GM18907 (cell line): Measurements from ENCODE around the gene SAMMSON.

Experiments
- ATAC-seq: cut with Tn5 transposase; IDR thresholded peaks from one replicate; pipeline ENCODE4 v1.9.1; 2021; ENCODE audit warnings: mild to moderate bottlenecking, moderate library complexity; ENCODE audit not compliant: unreplicated experiment

SAMMSON gene

DNA sequence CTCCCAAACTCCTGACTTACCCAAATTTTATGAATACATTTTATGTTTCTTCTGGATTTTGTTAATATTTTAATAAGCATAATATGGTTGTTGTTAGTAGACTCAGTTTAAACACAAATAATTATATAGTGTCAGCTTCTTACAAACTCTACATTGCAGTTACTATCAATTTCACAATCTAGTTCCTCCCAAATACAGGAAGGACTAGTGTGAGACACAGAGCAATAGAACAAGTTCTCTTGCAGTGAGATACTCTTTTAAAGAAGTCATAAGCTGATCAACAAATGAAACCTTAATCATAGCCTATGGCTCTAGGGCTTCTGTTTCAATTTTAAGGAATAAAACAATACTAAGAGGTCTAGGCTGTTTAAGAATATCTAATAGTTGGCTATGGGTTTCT lies 86.1 kb downstream of the SAMMSON start:
- ATAC-seq = no peak

DNA sequence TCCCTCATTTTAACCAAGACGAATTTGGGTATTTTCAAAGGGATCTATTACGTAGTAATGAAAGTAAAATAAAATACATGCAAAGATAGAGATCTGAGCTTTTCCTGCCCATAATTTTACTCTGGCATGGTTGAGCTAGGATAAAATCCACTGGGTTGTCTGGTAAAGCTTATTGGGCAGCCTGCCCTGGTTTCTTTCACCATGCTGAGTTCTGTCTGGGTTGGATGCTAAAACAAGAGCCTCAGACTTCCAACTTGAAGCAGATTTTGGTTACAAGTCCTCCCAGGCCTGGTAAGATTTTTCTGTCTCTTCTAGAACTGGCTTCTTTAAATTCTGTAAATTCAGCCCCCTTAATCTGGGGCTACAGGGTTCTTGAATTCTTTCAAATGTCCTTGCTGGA lies 86.8 kb downstream of the SAMMSON start:
- ATAC-seq = no peak

DNA sequence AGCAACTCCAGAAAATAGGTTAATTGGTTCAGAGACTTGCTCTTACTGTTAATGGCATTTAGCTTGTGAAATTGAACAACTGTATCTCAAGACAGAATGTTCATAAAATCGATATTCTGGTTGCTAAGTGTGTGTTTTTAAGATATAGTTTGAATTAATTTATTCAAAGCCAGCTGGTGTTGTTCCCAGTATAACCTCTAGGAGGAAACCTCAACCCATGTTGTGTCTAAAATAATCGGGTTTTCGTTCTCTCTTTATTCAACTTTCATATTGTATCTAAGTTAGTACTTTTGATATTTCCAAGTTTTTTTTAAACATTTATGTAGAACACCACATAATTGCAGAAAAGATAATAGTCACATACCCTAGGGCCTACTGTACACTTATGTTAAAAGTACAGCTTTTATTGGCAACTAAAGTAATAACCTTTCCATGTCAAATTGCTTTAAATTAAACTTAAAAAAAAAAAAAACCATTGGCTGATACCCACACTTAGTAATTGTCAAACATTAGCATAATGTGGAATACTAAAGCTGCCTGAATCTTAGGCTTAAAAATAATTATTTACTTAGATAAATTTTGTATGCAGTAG lies 90.9 kb downstream of the SAMMSON start:
- no peak for ATAC-seq

DNA sequence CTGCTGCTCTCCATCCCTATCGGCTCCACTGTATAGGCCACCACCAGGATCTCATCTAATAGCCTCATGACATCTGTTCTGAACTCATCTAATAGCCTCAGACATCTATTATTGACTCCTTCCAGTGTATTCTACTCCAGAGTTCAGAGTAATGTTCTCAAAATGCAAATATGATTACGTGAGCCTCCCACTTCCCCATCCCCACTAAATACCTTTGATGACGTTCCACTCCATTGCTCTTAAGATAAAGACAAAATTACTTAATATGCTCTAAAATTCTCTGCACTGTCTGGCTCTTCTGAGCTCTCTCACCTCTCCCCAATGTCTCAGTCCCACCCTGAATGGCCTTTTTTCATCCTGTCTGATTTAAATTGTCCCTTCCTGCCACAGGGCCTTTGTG lies 94.7 kb downstream of the SAMMSON start:
- ATAC-seq = no peak

DNA sequence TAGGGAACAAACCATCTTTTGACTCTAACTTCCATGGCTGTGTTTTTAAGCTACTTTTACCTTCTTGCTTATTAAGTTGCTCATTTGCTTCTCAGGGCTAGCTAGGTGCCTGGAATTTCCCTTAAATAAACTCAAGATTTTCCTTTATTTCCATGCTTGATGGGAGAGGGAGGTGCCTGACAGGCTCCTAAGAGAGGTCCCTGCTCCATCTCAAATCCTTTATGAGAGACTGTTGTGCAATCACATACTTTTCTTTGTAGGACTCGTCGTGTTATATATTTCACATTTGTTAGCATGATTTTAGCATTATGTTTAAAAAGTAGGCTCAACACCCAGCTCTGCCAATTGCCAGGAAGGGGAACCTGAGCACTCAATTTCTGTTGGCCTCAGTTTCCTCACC lies 95.7 kb downstream of the SAMMSON start:
- ATAC-seq = no peak

DNA sequence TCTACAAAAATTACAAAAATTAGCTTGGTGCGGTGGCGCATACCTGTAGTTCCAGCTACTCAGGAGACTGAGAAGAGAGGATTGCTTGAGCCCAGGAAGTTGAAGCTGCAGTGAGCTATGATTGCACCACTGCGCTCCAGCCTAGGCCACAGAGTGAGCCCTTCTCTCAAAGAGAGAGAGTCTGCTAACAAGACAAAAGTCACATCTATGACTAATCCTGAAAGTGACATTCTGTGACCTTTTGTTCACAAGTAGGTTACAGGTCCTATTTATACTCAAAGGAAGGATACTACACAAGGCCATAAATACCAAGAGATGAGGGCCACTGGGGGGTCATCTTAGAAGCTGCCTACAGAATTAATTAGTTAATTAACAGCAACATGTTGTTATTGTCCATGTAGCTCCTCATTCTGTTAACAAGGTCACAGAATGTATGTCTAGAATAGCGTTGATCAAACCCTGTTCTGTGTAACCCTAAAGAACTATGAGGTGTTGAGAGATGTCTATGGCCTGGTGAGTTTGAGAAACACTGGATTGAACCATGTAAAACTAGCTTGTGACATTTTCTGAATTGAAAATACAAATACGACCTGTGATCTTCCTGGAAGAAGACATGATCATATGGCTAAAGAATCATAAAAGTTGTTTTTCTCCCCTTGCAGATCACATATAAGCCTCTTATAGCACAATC lies 97.0 kb downstream of the SAMMSON start:
- peak; percentile 81 for ATAC-seq

DNA sequence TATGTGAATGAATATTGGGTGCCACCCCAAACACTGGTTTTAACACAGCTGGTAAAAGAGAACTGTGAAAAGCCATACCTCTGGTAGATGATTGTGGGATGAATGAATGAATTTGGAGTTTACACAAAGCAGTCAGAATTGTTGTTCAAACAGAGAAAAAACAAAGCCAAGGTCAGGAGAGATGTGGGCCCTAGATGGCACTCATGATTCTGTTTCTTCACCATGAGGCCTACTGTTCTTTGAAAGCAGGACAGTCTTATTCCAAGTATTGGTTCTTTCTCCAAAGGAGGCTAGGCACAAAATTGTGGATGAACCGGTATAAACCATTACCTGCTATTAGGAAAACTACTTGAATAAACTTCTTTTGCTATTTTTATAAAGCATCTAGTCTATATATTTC lies 97.6 kb downstream of the SAMMSON start:
- ATAC-seq = no peak

DNA sequence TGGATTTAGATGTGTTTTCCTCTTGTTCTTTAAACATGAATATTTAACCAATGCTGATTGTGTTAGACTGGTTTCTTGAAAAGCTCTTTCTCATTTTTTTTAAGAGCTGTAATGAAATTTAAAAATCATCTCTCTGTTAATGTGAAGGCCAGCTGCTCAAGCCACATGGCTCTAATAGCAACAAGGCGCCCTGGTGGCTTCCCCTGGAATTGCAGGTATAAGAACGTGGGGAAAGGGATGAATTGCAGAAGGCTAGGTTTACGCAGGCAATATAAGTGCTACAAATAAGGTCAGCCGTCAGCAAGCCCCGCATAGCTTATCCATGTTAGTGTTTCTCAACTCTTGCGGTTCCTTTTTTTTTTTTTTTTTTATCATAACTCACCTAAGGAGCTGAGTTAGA lies 108.5 kb downstream of the SAMMSON start:
- ATAC-seq = peak; percentile 53

DNA sequence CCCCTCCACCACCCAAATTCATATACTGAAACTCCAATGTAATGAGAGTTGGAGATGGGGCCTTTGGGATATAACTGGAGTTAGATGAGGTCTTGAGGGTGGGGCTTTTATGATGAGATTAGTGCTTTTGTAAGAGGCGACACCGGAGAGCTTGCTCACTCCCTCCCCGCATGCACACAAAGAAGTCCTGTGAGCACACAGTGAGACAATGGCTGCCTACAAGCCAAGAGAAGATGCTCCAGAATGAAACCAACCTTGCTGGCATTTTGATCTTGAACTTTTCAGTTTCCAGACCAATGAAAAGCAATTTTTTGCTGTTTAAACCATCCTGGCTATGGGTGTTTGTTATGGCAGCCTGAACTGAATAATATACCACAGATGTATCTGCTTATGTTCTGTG lies 109.0 kb downstream of the SAMMSON start:
- no peak for ATAC-seq

DNA sequence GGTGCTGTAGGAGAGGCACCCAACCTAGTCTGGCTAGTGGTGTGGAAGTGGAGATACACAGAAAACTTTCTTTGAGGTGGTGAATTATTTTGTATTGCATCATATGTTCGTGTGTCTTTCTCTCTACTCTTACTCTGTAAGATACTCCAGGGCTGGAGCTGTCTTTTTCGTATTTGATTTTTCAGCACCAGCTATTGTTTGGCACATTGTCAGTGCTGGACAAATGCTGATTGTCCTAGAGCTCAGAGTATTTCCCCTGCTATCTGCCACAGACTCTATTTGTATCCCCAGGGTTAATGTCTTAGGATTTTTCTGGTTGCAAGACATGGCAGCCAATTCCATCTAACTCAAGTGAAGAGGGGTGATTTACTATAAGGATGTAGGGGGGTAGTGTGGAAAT lies 110.5 kb downstream of the SAMMSON start:
- ATAC-seq = no peak

DNA sequence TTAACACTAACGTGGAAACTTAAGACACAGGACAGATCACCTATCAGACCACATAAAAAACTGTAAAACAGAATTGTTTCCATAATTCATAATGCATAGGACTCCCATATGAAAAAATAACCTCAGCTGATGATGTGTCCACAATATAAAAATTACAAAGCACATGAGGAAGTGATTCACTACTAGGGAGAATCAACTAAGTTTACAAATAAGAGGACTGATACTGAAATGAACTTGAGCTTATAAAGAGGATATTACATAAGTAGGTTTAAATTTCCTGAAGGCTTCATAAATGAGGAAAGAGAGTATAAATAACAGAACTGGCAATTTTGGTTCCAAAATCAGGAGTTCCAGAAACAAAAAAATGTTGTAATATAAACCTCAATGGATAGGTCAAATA lies 111.9 kb downstream of the SAMMSON start:
- ATAC-seq = no peak

DNA sequence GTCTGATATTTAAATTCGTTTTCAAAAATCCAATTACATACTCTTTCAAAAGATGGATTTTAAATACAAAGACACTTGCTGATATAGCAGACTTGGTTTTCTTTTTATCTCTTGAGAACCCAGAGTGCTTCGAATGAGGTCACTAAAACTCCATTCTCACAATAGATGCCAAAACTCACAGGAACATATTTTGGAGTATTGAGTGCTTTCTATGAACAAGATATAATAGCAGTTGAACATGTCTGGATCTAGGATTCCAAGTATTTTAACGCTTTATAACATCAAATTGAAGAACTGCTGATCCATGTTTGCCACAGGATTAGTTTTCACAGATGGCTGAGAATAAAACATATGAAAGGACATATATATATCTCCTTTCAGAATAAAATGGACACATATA lies 113.2 kb downstream of the SAMMSON start:
- ATAC-seq = no peak

DNA sequence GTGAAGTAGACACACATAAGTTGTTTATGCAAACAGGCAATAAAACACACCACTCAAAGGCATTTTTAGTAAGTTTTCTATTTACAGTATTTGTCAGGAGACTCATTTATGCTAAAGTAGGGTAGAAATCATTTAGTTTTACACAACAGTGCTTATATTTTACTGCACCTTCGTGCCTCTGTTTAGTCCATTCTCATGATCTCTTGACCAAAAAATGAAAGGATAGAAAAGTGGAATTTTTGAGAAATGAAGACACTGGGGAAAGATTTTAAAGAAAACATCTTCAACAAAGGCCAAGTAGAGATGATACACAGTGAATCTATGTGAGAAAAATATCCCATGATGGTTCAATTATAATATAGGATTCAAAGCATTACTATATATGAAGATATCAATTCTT lies 114.9 kb downstream of the SAMMSON start:
- no peak for ATAC-seq

DNA sequence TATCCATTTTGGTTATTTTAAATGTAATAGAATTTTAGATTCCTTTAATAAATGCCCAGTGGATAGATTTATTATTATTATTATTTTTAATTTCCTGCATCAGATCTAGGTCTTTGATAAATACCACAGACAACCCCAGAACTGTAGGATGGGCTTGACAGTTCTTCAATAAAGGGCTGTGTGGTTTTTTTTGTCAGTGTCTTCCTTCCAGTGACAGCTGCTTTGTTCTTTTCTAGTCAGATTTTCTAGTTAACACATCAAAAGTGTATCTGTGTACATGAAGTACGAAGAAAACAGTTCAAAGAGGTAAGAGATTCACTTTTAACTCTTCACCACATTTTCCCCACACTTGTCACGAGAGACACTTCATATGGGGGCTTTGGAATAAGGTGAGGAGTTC lies 120.3 kb downstream of the SAMMSON start:
- ATAC-seq = no peak
